Lower leg skin (tissue), 3 donors: Measurements from ENCODE around the gene METRNL.

ENCODE experiments used
- CTCF ChIP-seq, 3 donors: fragments of 450-650 bp; IDR thresholded peaks; one replicate each; pipeline ENCODE4 v1.5.1; 2016; ENCODE audit warnings: antibody characterized with exemption in 3 of 3, mild to moderate bottlenecking in 3 of 3, moderate library complexity in 2 of 3
- POLR2A ChIP-seq, 2 donors: fragments of 450-650 bp; IDR thresholded peaks; one replicate each; pipeline ENCODE4 v1.6.1; 2016 to 2017; ENCODE audit warnings: antibody characterized with exemption in 2 of 2, mild to moderate bottlenecking in 1 of 2, moderate library complexity in 1 of 2

- no peak for TF ChIP-seq CTCF (IDR thresholded peaks at IDR 0.05)
- no peak for TF ChIP-seq POLR2A (IDR thresholded peaks at IDR 0.05)
Measured at GRCh38 chr17:83058266-83058798, 21.1 kb upstream of the METRNL start.
